ENCODE data around the gene OR4C13.
"Not testable (repeated sequence)": the region's sequence is repeated elsewhere in the genome, so short reads cannot be mapped to it uniquely, and the experiment has no call there.

The OR4C13 gene

DNA sequence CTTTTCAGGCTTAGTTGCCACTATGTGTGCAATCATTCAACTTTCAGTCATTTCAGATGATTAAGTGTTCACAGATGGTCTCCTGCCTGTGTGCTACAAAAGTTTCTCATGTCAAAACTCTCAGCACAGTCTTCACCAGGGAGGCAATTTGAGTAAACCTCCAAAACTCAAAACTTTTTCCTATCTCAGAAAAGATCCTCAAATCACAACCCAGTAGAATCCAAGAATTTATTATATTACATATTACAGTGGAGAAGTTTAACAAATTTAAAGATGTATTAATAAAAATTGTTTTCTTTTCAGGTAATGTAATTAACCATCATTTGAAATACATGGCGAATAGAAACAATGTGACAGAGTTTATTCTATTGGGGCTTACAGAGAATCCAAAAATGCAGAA, at the start of gene OR4C13:
OR4C13 (plus strand) TSS at position 301 of the 400 bp plus-strand sequence; CDS start at position 333, 32 bp downstream.
- Histone ChIP-seq H3K4me2 (no peak within 1 kb of the TSS), H3K4me3 (no peak within 1 kb of the TSS), H3K36me3 (no peaks in the 10 kb centered on the region), H3K27me3 (no peaks in the 10 kb centered on the region), H3K27ac (no peak within 1 kb of the TSS), H3K4me1 (no peaks in the 10 kb centered on the region), H3K9ac (no peak within 1 kb of the TSS), H3K9me3 (replicated peaks in 1 of 11) (peaks cover 0 to 5% (median 0%) of the 10 kb centered on the region in 11 experiments; a peak in 4 of 22 replicates), H4K20me1 (no peaks in the 10 kb centered on the region)
- no peak for TF ChIP-seq Cebpa-rat (IDR thresholded peaks at IDR 0.05)

DNA sequence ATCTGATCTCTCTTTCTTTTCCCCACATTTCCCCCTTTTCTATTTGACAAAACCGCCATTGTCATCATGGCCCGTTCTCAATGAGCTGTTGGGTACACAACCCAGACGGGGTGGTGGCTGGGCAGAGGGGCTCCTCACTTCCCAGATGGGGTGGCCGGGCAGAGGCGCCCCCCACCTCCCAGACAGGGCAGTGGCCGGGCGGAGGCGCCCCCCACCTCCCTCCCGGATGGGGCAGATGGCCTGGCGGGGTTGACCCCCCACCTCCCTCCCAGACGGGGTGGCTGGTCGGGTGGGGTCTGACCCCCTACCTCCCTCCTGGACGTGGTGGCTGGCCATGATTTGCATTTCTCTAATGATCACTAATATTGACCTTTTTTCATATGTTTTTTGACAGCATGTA, 40.7 kb upstream of the OR4C13 start:
- not testable (repeated sequence) for H3K27me3 ChIP-seq; H3K4me3 ChIP-seq; H3K27ac ChIP-seq; H4K20me1 ChIP-seq; H3K9ac ChIP-seq; H3K4me1 ChIP-seq; H3K4me2 ChIP-seq; H3K9me3 ChIP-seq (replicated peaks in 1 of 11); H3K36me3 ChIP-seq

DNA sequence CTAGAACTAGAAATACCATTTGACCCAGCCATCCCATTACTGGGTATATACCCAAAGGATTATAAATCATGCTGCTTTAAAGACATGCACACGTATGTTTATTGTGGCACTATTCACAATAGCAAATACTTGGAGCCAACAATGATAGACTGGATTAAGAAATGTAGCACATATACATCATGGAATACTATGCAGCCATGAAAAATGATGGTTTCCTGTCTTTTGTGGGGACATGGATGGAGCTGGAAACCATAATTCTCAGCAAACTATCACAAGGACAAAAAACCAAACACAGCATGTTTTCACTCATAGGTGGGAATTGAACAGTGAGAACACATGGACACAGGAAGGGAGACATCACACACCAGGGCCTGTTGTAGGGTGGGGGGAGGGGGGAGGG, 3.5 kb upstream of the OR4C13 start:
- not testable (repeated sequence) for H3K27ac ChIP-seq; H3K4me3 ChIP-seq; H3K4me2 ChIP-seq; H4K20me1 ChIP-seq; H3K9ac ChIP-seq; H3K36me3 ChIP-seq; H3K27me3 ChIP-seq; H3K9me3 ChIP-seq (replicated peaks in 1 of 11); H3K4me1 ChIP-seq

DNA sequence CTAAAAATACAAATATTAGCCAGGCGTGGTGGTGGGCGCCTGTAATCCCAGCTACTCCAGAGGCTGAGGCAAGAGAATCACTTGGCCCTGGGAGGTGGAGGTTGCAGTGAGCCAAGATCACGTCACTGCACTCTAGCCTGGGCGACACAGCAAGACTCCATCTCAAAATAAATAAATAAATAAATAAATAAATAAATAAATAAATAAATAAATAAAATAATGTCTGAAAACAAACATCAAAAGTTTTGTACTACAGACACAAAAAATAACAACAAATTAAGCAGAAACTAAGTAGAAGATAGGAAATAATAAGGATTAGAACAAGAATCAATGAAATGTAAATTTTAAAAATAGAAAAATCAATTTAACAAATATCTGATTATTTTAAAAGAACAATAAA, 21.2 kb downstream of the OR4C13 start:
- H3K4me2 ChIP-seq; H3K9ac ChIP-seq; H3K4me1 ChIP-seq; H3K9me3 ChIP-seq (replicated peaks in 1 of 11); H3K27ac ChIP-seq; H3K36me3 ChIP-seq; H4K20me1 ChIP-seq; H3K27me3 ChIP-seq; H3K4me3 ChIP-seq: not testable (repeated sequence)

DNA sequence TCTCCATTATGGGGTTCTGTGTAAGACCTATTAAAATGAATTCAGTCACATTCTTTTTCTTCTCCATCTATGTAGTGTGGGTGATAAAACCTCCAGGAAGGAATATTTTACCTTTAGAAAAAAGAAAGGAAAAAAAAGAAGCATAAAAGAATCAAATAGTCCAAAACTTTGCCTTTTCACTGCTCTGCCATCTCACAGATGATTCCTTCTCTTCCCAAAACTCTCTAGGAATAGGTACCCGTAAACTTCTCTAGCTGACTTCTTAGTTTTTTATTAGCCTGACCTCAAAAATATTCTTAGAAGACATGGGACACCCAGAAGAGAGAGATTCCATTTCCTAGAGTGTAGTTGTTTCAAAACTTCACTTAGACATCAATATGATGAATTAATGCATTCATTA, 30.2 kb downstream of the OR4C13 start, which contains the start of gene OR4C12:
OR4C12 (minus strand) TSS at position 101 of the 400 bp plus-strand sequence; CDS start at position 67, 34 bp downstream.
- H3K9me3 ChIP-seq (replicated peaks in 1 of 11); H4K20me1 ChIP-seq; H3K4me2 ChIP-seq; H3K27ac ChIP-seq; H3K36me3 ChIP-seq; H3K4me3 ChIP-seq; H3K9ac ChIP-seq; H3K4me1 ChIP-seq; H3K27me3 ChIP-seq: not testable (repeated sequence)

DNA sequence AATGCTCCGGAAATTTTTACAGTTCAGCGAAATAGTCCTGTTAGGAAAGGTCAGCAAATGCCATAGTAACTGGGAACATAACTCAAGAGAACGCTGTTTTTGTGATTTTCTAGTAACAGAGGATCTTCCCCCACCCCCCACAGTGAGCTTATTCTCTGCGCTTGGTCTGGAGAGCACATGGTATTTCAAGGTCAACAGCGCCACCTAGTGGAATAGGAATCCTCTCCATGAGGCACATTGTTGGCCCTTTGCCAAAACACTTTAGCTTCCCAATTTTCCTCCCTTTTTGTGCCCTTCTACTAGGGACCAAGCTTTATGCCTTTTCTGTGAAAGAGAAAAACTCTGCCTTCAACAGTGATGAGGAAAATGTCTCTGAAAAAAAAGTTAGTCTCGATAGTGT, 43.4 kb downstream of the OR4C13 start:
- Histone ChIP-seq H3K4me2 (0 out of 22 replicates have a peak overlapping the region, but pooled peaks of 1 of the 11 experiments have one; percentile 66), H3K4me3 (no peak overlapping the region), H3K9ac (no peak overlapping the region), H3K4me1 (peaks cover 0 to 17% (median 9%) of the 10 kb centered on the region in 10 experiments; a peak in 11 of 20 replicates), H3K9me3 (replicated peaks in 1 of 11) (peaks cover 0 to 19% (median 10%) of the 10 kb centered on the region in 11 experiments; a peak in 18 of 22 replicates), H3K36me3 (no peaks in the 10 kb centered on the region), H3K27ac (no peak overlapping the region), H4K20me1 (no peaks in the 10 kb centered on the region), H3K27me3 (peaks cover 0 to 79% (median 0%) of the 10 kb centered on the region in 11 experiments; a peak in 4 of 22 replicates)
- no peak for TF ChIP-seq Cebpa-rat (IDR thresholded peaks at IDR 0.05)
